ENCODE measurements around the gene CEP41. TPM values are rescaled to one million over a fixed set of nuclear protein-coding genes. Genes with fewer than 3 reads are reported as not detected.

CEP41 gene
- total RNA-seq, 2 experiments from 2014 or later: 22.0 to 23.3 TPM

- CTCF ChIA-PET: no interaction called here
- peaks cover 3% of the 10 kb centered on the region for H3K4me1 Mint-ChIP-seq
- DNase-seq (no peak), ATAC-seq (no peak)
- no peaks in the 10 kb centered on the region for H3K9me3 Mint-ChIP-seq (ENCODE audit: low read depth)
- H3K27me3 Mint-ChIP-seq: no peaks in the 10 kb centered on the region
- H3K4me3 Mint-ChIP-seq: no peak overlapping the region
- peaks cover 22% of the 10 kb centered on the region for H3K36me3 Mint-ChIP-seq
- H3K27ac Mint-ChIP-seq: no peak overlapping the region
These were observed 40.7 kb downstream of the CEP41 start for GRCh38 chr7:130400120-130400572.

DNA sequence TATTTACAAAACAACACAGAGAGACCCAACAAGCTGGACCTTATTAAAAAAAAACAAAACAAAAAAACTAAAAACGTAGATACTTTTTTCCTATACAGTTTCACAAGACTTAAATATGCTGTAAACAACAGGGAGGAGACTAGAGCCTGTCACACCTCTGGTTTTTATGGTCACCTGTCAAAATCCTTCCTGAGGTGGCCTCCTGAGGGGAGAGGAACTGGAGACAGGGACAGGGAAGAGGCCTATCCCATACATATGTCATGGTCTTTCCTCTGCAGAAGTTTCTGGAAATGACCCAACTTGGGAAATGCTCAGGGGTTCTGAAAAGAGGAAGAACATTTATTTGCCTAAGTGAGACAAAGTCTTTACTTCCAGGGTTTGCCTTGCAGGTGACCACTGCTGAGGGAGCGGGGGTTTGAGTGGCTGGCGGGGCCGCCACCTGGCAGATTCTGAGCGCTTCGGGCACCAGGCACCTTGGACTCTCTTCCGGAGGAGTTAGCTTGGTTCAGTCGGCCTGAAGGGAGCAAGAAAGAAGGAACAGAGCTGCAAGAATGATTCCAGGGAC lies 42.2 kb downstream of the CEP41 start:
- H3K4me1 Mint-ChIP-seq: peaks cover 17% of the 10 kb centered on the region
- peaks cover 22% of the 10 kb centered on the region for H3K36me3 Mint-ChIP-seq
- no peak overlapping the region for H3K27ac Mint-ChIP-seq
- H3K27me3 Mint-ChIP-seq: no peaks in the 10 kb centered on the region
- DNase-seq (no peak), ATAC-seq (no peak)
- H3K9me3 Mint-ChIP-seq (ENCODE audit: low read depth): no peaks in the 10 kb centered on the region
- CTCF ChIA-PET: no interaction called here
- no peak overlapping the region for H3K4me3 Mint-ChIP-seq

DNA sequence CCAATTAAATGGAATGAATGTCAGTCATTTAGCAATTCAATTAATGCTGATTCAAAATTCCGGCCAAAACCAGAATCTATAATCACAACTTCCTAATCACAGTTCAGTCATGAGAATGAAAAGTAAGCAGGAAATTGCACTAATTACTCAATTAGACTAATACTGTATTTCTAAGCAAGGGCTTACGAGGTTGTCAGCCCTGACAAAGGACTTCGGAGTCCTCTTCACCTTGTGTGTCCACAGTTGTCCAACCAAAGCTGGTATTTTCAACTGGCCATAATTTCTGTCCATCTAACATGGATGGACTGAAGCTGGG lies 43.1 kb downstream of the CEP41 start:
- H3K4me3 Mint-ChIP-seq: no peak overlapping the region
- ATAC-seq (no peak), DNase-seq (no peak)
- CTCF ChIA-PET: no interaction called here
- no peak overlapping the region for H3K27ac Mint-ChIP-seq
- H3K4me1 Mint-ChIP-seq: peaks cover 23% of the 10 kb centered on the region
- no peaks in the 10 kb centered on the region for H3K9me3 Mint-ChIP-seq (ENCODE audit: low read depth)
- peaks cover 18% of the 10 kb centered on the region for H3K36me3 Mint-ChIP-seq
- no peaks in the 10 kb centered on the region for H3K27me3 Mint-ChIP-seq

DNA sequence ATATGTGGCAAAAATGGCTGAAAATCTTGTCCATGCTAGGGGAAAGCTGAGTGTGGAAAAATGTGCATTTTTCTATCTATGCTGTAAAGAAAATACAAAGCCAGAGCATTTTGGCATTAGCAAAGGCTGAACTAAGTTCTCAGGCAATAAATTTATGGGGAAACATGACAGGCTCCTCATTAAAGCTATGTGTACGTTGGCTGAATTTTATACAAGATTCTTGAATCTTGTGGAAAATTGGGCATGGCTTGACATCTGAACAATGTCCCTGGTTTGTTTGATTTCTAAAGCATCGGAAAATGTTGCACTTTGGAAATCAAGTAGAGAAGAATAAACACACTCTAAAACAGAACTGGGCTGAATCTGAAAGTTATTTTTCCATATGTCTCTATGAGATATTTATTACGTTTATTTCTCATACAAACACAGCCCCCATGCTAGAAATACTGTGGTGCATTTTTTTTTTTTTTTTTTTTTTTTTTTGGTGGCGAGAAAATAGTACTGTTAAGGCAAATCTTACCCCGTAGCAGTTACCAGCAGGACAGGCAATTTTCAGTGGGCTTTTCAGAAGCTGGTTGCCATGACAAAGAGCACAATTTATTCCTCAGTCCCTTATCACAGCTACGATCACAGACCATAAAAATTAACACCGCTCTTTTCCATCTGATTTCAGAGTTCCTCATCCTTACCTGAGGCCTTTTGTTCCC lies 43.6 kb downstream of the CEP41 start:
- CTCF ChIA-PET: no interaction called here
- no peak overlapping the region for H3K4me3 Mint-ChIP-seq

GRCh38 chr7:130396109-130396508 lies 44.7 kb downstream of the CEP41 start:
- ATAC-seq: no peak
- no peak overlapping the region for H3K27ac Mint-ChIP-seq
- DNase-seq: no peak
- peaks cover 14% of the 10 kb centered on the region for H3K36me3 Mint-ChIP-seq
- no peaks in the 10 kb centered on the region for H3K27me3 Mint-ChIP-seq
- H3K4me3 Mint-ChIP-seq: no peak overlapping the region
- peaks cover 23% of the 10 kb centered on the region for H3K4me1 Mint-ChIP-seq
- CTCF ChIA-PET: no interaction called here
- no peaks in the 10 kb centered on the region for H3K9me3 Mint-ChIP-seq (ENCODE audit: low read depth)

More for the DNA sequence above, 43.6 kb downstream of the CEP41 start:
- ATAC-seq: no peak
- DNase-seq: no peak
- peaks cover 14% of the 10 kb centered on the region for H3K36me3 Mint-ChIP-seq
- no peak overlapping the region for H3K27ac Mint-ChIP-seq
- H3K9me3 Mint-ChIP-seq (ENCODE audit: low read depth): no peaks in the 10 kb centered on the region
- no peaks in the 10 kb centered on the region for H3K27me3 Mint-ChIP-seq
- peaks cover 23% of the 10 kb centered on the region for H3K4me1 Mint-ChIP-seq

GRCh38 chr7:130395421-130395820 lies 45.4 kb downstream of the CEP41 start:
- CTCF ChIA-PET: no interaction called here
- no peak for DNase-seq
- no peaks in the 10 kb centered on the region for H3K27me3 Mint-ChIP-seq
- H3K27ac Mint-ChIP-seq: no peak overlapping the region
- ATAC-seq: no peak
- H3K4me1 Mint-ChIP-seq: peaks cover 23% of the 10 kb centered on the region
- no peak overlapping the region for H3K4me3 Mint-ChIP-seq
- H3K36me3 Mint-ChIP-seq: peaks cover 11% of the 10 kb centered on the region
- H3K9me3 Mint-ChIP-seq (ENCODE audit: low read depth): no peaks in the 10 kb centered on the region

GRCh38 chr7:130394421-130395195 lies 46.2 kb downstream of the CEP41 start:
- CTCF ChIA-PET: no interaction called here
- DNase-seq (peak; percentile 76), ATAC-seq (peak; percentile 98)
- H3K27me3 Mint-ChIP-seq: no peaks in the 10 kb centered on the region
- H3K36me3 Mint-ChIP-seq: peaks cover 7% of the 10 kb centered on the region
- H3K4me3 Mint-ChIP-seq: peak overlapping the region; percentile 34
- no peaks in the 10 kb centered on the region for H3K9me3 Mint-ChIP-seq (ENCODE audit: low read depth)
- peak overlapping the region; percentile 80 for H3K27ac Mint-ChIP-seq
- H3K4me1 Mint-ChIP-seq: peaks cover 23% of the 10 kb centered on the region

GRCh38 chr7:130393841-130394411 lies 46.9 kb downstream of the CEP41 start:
- DNase-seq (no peak), ATAC-seq (no peak)
- Mint-ChIP-seq H3K27me3 (no peaks in the 10 kb centered on the region), H3K36me3 (peaks cover 7% of the 10 kb centered on the region), H3K4me1 (peaks cover 23% of the 10 kb centered on the region), H3K9me3 (ENCODE audit: low read depth) (no peaks in the 10 kb centered on the region), H3K27ac (peak overlapping the region; percentile 80), H3K4me3 (peak overlapping the region; percentile 34)
- CTCF ChIA-PET: no interaction called here

DNA sequence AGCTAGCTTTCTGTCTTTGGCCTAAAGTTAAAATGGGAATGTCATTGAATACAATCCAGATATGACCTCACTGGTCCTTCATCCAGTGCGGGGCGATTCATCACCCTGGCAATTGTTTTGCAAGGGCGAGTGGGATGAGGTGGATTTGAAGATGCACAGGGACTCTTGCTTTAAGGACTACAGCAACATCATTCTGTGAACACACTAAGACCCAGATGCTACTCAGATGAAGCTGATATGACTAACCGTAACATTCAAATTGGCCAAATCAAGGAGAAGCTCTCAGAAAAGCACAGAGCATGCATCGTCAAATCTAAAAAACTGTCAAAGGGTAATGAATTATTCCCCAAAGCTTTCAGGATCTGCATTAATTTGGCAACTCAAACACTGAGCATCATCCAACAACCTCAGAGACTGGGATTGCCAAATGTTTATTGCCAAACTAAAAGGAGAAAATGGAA lies 47.7 kb downstream of the CEP41 start:
- H3K27ac Mint-ChIP-seq: no peak overlapping the region
- ATAC-seq: no peak
- peaks cover 23% of the 10 kb centered on the region for H3K4me1 Mint-ChIP-seq
- H3K27me3 Mint-ChIP-seq: no peaks in the 10 kb centered on the region
- no peaks in the 10 kb centered on the region for H3K9me3 Mint-ChIP-seq (ENCODE audit: low read depth)
- H3K36me3 Mint-ChIP-seq: peaks cover 4% of the 10 kb centered on the region
- no peak for DNase-seq
- no peak overlapping the region for H3K4me3 Mint-ChIP-seq
- CTCF ChIA-PET: interaction anchor here (1.2 kb wide), 1 partner anchor 83 kb away, joined by 3 read pairs; no protein-coding TSS in a partner anchor

DNA sequence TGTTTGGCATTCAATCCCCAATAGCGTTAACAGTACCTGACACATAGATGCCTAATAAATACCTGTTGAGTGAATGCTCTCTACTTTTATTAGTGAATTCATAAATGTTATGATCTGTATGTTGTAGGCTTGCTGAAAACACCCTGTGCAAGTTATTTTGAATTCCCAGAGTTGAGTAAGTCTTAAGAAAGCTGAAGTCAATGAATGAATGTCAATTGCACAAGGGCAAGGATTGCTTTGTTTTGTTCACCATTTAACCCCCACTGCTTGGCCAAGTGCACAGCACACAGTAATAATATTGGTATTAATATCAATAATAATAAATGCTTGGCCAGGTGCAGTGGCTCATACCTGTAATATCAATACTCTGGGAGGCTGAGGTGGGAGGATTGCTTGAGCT lies 50.3 kb downstream of the CEP41 start:
- CTCF ChIA-PET: no interaction called here
- DNase-seq: no peak
- no peak for ATAC-seq
- no peaks in the 10 kb centered on the region for H3K27me3 Mint-ChIP-seq
- peaks cover 1% of the 10 kb centered on the region for H3K36me3 Mint-ChIP-seq
- no peaks in the 10 kb centered on the region for H3K9me3 Mint-ChIP-seq (ENCODE audit: low read depth)
- H3K27ac Mint-ChIP-seq: no peak overlapping the region
- H3K4me3 Mint-ChIP-seq: no peak overlapping the region
- peaks cover 23% of the 10 kb centered on the region for H3K4me1 Mint-ChIP-seq

DNA sequence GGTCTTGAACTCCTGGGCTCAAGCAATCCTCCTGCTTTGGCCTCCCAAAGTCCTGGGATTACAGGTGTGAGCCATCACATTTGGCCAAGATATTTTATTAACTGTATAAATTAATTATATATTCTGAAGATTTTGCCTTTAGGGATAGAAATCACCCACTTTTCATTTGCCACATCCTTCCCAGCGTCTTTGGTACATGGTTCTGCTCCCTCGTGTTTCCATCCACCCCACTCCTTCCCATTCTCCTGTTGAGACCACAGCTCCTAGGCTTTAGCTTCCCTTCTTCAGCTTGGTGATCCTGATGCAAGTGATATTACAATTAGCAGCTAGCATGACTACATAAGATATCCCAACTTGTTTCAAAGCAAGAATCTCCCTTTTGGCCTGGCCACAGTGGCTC lies 52.1 kb downstream of the CEP41 start:
- DNase-seq (no peak), ATAC-seq (no peak)
- no peak overlapping the region for H3K4me3 Mint-ChIP-seq
- peaks cover 7% of the 10 kb centered on the region for H3K4me1 Mint-ChIP-seq
- peaks cover 1% of the 10 kb centered on the region for H3K36me3 Mint-ChIP-seq
- H3K27me3 Mint-ChIP-seq: no peaks in the 10 kb centered on the region
- H3K27ac Mint-ChIP-seq: no peak overlapping the region
- CTCF ChIA-PET: interaction anchor here (0.7 kb wide), 1 partner anchor 1001 kb away, joined by 3 read pairs; no protein-coding TSS in a partner anchor
- no peaks in the 10 kb centered on the region for H3K9me3 Mint-ChIP-seq (ENCODE audit: low read depth)

DNA sequence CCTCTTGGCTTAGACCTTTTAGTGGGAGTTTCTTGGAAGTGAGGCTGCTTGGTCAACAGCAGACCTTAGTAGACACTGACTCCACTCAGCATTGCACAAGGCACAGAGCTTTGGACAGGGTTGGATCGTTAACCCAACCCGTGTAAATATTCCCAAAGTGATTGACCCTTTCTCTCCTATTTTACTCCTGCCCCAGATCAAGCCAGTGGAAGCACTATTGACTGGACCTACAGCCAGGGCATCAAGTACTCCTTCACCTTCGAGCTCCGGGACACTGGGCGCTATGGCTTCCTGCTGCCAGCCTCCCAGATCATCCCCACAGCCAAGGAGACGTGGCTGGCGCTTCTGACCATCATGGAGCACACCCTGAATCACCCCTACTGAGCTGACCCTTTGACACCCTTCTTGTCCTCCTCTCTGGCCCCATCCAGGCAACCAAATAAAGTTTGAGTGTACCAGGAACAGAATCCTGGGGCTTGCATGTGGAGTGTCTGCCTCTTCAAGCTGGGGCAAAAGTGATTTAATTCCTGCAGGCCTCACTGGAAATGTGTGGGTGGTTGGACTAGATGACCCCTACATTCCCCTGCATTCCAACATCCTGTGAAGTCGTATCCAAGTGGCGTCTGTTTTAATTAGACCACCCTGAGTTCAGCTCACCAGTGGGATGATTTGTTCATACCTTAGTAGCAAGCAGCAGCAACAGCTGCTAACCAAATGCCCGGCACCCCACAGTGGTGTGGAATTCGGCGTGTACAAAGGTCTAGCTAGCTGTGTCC lies 53.0 kb downstream of the CEP41 start:
- Mint-ChIP-seq H3K27me3 (no peaks in the 10 kb centered on the region), H3K4me1 (no peaks in the 10 kb centered on the region), H3K27ac (no peak overlapping the region), H3K4me3 (no peak overlapping the region), H3K36me3 (peaks cover 1% of the 10 kb centered on the region), H3K9me3 (ENCODE audit: low read depth) (no peaks in the 10 kb centered on the region)
- CTCF ChIA-PET: no interaction called here
- ATAC-seq: no peak
- no peak for DNase-seq

- Mint-ChIP-seq H3K4me1 (no peaks in the 10 kb centered on the region), H3K4me3 (no peak overlapping the region), H3K27ac (no peak overlapping the region), H3K9me3 (ENCODE audit: low read depth) (no peaks in the 10 kb centered on the region), H3K36me3 (peaks cover under 1% of the 10 kb centered on the region), H3K27me3 (no peaks in the 10 kb centered on the region)
- CTCF ChIA-PET: no interaction called here
- no peak for DNase-seq
- ATAC-seq: no peak
These were observed 53.5 kb downstream of the CEP41 start for GRCh38 chr7:130387306-130387627.
